HFF-Myc (cell line): ENCODE results near the gene CRY2.

Experiments
- DNase-seq: peaks from one replicate; pipeline ENCODE4 v3.0.0-alpha.2; 2011; ENCODE audit warnings: low read depth; ENCODE audit errors: extremely low read depth
- H3K4me3 ChIP-seq: replicated peaks from 2 replicates; pipeline ENCODE4 v1.5.1; 2011; ENCODE audit warnings: low read depth, mild to moderate bottlenecking, control low read depth, low read length
- CTCF ChIP-seq: IDR thresholded peaks from 2 replicates; pipeline ENCODE4 v1.5.1; 2012; ENCODE audit warnings: mild to moderate bottlenecking, low read depth, low read length, control low read depth; ENCODE audit errors: missing control alignments

CRY2 gene

GRCh38 chr11:45857961-45858474 lies 10.7 kb downstream of the CRY2 start:
- no peak for TF ChIP-seq CTCF
- peak; percentile 82 for DNase-seq
- H3K4me3 ChIP-seq = no peak overlapping the region

- H3K4me3 ChIP-seq = no peak overlapping the region
- no peak for DNase-seq
- TF ChIP-seq CTCF = no peak
These were observed 11.6 kb downstream of the CRY2 start for GRCh38 chr11:45858751-45859398.

- DNase-seq = peak; percentile 81
- no peak for TF ChIP-seq CTCF
- H3K4me3 ChIP-seq = no peak overlapping the region
These were observed 12.4 kb downstream of the CRY2 start for GRCh38 chr11:45859661-45860140.

- no peak for TF ChIP-seq CTCF
- no peak overlapping the region for H3K4me3 ChIP-seq
These were observed 13.1 kb downstream of the CRY2 start for GRCh38 chr11:45860348-45860747.

GRCh38 chr11:45860764-45861510 lies 13.7 kb downstream of the CRY2 start:
- H3K4me3 ChIP-seq = no peak overlapping the region
- DNase-seq = no peak
- TF ChIP-seq CTCF = no peak

More at GRCh38 chr11:45860348-45860747, 13.1 kb downstream of the CRY2 start:
- DNase-seq = no peak

GRCh38 chr11:45864041-45864440 lies 16.8 kb downstream of the CRY2 start:
- no peak for TF ChIP-seq CTCF
- DNase-seq = no peak
- H3K4me3 ChIP-seq = no peak overlapping the region
